Measurements from ENCODE around the gene LDAH. TPM values are rescaled to one million over a fixed set of nuclear protein-coding genes. Genes with fewer than 3 reads are reported as not detected.

Gene LDAH
- total and polyA plus RNA-seq, 10 of the 15 experiments (the other 5 are each of a cell fraction or from before 2014, with no cell fraction given), result 17.9 to 44.7 (median 30.0) TPM

DNA sequence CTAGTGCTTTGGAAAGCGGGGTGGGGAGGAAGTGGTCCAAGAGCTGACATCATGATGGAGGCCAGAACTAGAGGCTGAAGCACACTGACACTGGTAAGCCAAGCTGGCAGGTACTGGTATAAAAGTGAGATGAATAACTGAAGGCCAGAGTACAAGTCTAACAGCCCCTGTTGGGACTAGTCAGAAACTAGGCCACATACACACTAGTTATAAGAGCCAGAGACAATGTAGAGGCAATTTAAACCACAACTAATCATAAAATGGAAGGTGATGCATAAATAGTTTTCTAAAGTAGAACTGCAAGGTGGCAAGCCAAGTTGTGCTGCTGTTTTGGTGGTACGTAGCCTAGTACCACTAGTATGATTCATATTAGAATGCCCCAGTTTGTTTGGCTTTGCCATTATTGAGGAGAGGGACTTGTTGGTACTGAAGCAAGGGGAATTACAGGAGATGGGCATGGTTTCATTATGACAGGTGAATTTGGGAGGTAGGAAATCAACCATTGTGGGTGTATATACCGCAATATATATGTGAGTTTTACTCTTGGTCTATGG lies 98.3 kb downstream of the LDAH start:
- POLR2A ChIA-PET, result interaction anchor here (0.6 kb wide), 1 partner anchor 8 kb away, joined by 7 read pairs; no protein-coding TSS in a partner anchor
- in situ Hi-C loops (cut with MboI) (no loop called here), intact Hi-C loops (cut with micrococcal nuclease; ENCODE audit: unreplicated experiment) (no loop called here)
- SMC1A ChIA-PET (ENCODE audit: uncharacterized antibody, unreplicated experiment), result no interaction called here
- no peak for TF ChIP-seq ATF7 (IDR thresholded peaks at IDR 0.05; ENCODE audit: low read depth)
- TF ChIP-seq RUNX3 (IDR thresholded peaks at IDR 0.05; ENCODE audit: low read length), result no peak
- no peak for TF ChIP-seq SIX5 (IDR thresholded peaks at IDR 0.05; ENCODE audit: low read depth, low read length, severe bottlenecking)
- no peak for TF ChIP-seq KLF5 (IDR thresholded peaks at IDR 0.05; ENCODE audit: partially characterized antibody)
- TF ChIP-seq SRF (IDR thresholded peaks at IDR 0.05; ENCODE audit: low read depth in 2 of 2, low read length in 2 of 2), result no peak
- no peak for TF ChIP-seq EZH2 (IDR thresholded peaks at IDR 0.05; ENCODE audit: borderline replicate concordance, control insufficient read depth, low read depth, low read length)
- TF ChIP-seq MEF2A (IDR thresholded peaks at IDR 0.05; ENCODE audit: insufficient read depth, low read depth, low read length), result no peak
- no peak for TF ChIP-seq FOXK2 (IDR thresholded peaks at IDR 0.05)
- no peak for TF ChIP-seq ETV6 (conservative IDR thresholded peaks at IDR 0.05 in 1 of 2, IDR thresholded peaks at IDR 0.05 in 1 of 2; ENCODE audit: borderline replicate concordance in 1 of 2, low read depth in 1 of 2)
- no peak for TF ChIP-seq MTA3 (IDR thresholded peaks at IDR 0.05; ENCODE audit: borderline replicate concordance, low read length)
- TF ChIP-seq, protein P1, sequence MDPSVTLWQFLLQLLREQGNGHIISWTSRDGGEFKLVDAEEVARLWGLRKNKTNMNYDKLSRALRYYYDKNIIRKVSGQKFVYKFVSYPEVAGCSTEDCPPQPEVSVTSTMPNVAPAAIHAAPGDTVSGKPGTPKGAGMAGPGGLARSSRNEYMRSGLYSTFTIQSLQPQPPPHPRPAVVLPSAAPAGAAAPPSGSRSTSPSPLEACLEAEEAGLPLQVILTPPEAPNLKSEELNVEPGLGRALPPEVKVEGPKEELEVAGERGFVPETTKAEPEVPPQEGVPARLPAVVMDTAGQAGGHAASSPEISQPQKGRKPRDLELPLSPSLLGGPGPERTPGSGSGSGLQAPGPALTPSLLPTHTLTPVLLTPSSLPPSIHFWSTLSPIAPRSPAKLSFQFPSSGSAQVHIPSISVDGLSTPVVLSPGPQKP (IDR thresholded peaks at IDR 0.05; ENCODE audit: low read depth, low read length), result no peak
- Histone ChIP-seq H3K4me2 (ENCODE audit: control insufficient read depth, insufficient read depth) (no peak overlapping the region), H2AFZ (ENCODE audit: control insufficient read depth, low read depth, low read length) (no peak overlapping the region), H3K9ac (ENCODE audit: control insufficient read depth, insufficient read depth, low read length) (no peak overlapping the region), H3K4me3 (no peak overlapping the region), H3K4me1 (ENCODE audit: control insufficient read depth, insufficient read depth, low read length) (no peaks in the 10 kb centered on the region), H3K9me3 (replicated peaks; ENCODE audit: control insufficient read depth, insufficient read depth, low read length) (no peaks in the 10 kb centered on the region), H3K36me3 (ENCODE audit: control insufficient read depth in 2 of 2, insufficient read depth in 2 of 2, low read length in 1 of 2) (no peaks in the 10 kb centered on the region), H3K27ac (ENCODE audit: control insufficient read depth, insufficient read depth) (no peak overlapping the region), H3K27me3 (replicated peaks in 1 of 2; ENCODE audit: control insufficient read depth in 2 of 2, insufficient read depth in 2 of 2, low read length in 1 of 2) (no peaks in the 10 kb centered on the region), H3K79me2 (ENCODE audit: control insufficient read depth, insufficient read depth, low read length) (no peaks in the 10 kb centered on the region; the same call in 1 of the 2 replicates), H4K20me1 (ENCODE audit: control insufficient read depth, insufficient read depth) (no peaks in the 10 kb centered on the region)
- FAIRE-seq (no peak), ATAC-seq (no peak), DNase-seq (ENCODE audit: low read depth, low spot score) (no peak)
- BruUV-seq (replicated peaks), result no TSS peak
- CTCF ChIA-PET, result interaction anchor here (0.5 to 1.5 kb wide), 4 partner anchors 57 to 240 kb away, joined by 3 to 4 read pairs (median 3); no protein-coding TSS in a partner anchor
- RAD21 ChIA-PET (ENCODE audit: unreplicated experiment), result no interaction called here
- 98% methylated on average over 3 of the region's 3 CpGs for WGBS (ENCODE audit: insufficient coverage, insufficient replicate concordance, low lambda C conversion rate, missing lambda C conversion rate)

Measured in GM12878 (cell line).